HG03097 (cell line): ENCODE measurements around the gene KIZ.

ENCODE experiments used
- ATAC-seq: cut with Tn5 transposase; IDR thresholded peaks from one replicate; pipeline ENCODE4 v1.9.1; 2021; ENCODE audit not compliant: unreplicated experiment, low FRiP score

The KIZ gene

GRCh38 chr20:21133917-21134622 is 8.2 kb downstream of the KIZ start:
- no peak for ATAC-seq

- no peak for ATAC-seq
Measured at GRCh38 chr20:21134883-21135493, 9.1 kb downstream of the KIZ start.

DNA sequence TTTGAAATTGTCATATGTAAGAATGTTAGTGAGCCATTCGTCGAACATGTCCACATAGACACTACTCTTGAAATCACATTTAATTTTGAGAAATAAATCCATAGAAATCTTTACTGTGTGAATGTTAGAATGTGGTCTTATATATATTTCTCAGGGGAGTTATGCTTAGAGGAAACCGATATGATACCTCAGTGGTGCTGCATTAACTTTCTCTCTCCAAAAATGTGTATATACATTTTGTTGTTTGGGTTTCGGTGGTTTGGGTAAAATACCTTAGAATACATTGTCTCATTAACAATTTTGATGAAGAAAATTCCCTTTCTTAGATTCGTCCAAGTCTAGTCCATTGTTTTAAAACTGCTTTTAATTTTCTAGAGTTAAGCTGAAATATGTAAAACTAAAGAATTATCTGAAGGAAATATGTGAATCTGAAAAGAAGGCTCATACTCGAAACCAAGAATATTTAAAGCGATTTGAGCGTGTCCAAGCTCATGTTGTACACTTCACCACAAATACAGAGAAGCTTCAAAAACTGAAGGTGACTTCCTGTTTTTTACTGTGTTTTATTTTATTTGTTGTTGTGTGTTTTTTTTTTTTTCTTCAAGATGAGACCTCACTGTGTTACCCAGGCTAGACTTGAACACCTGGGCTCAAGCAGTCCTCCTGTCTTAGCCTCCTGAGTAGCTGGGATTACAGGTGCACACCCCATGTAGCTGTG is 10.3 kb downstream of the KIZ start:
- no peak for ATAC-seq

DNA sequence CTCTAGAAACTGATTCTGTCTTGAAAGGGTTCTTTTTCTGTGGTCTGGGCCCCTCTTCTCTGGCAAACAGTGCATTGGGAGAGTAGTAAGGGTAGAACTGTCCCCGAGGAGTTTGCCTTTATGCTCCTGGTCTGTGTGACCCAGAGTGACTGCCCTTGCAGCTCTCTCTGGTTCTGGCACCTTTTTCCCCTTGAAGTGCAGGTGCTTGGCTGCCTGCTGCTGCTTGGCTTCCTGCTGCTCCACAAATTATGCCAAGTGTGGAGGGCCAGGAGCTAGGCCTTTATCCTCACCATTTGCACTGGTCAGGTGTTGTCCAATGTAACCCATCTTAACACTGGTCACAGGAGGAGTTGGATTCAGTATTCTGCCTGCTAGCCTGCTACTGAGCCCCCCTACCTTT is 11.2 kb downstream of the KIZ start:
- ATAC-seq: no peak

- ATAC-seq: no peak
Measured at GRCh38 chr20:21139881-21140566, 14.1 kb downstream of the KIZ start.

DNA sequence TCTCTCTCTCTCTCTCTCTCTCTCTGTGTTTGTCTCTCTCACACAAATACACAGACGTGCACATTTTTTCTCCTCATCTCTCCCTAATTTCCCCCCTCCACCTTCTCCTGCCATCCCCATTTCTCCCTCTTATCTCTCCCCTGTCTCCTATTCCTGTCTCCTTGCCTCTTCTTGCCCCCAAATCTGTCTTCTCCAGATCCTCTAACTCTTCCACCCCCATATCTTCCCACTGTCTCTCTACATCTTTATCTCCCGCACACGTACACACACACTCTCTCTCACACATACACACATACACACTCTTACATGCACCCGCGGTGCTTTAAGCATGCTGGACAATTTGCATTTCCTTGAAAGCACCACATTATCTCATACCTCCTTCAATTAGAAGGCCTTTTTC is 15.9 kb downstream of the KIZ start:
- no peak for ATAC-seq

DNA sequence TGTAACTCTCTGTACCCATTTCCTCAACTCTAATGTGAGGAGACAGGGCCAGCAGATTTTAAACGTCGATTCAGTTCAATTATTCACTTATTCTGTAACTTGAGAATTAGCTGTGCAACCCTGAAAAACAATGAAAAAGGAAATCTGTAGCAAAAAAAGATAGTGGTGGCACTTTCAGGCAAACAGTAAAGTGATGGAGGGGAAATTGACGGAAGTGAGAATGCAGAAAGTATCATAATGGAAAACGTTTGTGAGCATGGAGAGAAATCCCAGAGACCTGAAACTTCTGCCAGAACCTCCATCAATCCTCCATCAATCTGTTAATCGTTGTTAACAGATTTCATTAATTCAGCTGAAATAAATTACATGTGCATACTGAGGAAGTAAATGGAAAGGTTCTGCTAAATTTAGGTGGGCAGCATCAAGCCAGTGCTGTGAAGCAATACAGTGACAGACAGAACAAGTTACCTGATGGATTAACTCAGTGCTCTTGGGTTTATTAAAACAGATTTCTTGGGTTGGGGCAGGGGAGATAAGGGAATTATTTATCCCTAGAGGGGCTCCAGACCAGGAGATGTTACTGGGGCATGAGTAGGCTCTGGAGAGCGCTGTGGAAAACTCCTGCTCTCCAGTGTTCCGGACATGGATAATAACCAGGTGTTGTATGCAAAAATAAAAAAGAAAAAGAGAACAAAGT is 17.5 kb downstream of the KIZ start:
- no peak for ATAC-seq

DNA sequence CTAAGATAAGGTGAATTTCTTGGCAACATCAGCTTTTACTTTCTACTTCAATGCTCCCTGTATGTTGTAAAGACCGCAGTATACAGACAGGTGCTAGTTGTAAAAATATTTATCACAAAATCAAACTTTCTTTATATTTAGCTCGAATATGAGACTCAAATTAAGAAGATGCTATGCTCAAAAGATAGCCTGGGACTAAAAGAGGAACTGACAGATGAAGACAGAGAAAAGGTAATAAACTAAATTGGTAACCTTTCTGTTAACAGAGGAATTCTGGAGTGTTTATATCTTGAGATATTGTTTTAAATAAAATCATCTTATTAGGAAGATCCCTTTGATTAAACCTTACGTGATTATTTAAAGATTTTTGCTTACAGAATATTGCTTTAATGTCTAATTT is 19.5 kb downstream of the KIZ start:
- ATAC-seq: no peak

DNA sequence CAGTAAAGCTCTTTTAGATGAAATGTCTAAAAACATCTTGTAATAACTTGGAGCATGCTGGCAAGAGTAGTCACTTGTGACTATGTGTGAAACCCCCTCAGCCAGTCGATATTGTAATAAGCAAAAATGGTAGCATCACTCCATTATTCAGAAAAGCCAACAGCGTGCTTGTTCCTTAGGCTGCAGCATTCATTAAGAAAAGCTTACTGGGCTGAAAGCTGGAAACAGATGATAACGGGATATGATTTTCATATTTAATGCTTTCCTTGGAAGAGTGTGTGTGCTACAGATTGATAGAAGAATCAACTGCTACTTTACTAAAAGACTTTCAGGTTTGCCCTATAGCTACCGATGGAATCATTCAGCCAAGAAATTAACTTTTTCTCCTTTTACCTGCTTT is 20.3 kb downstream of the KIZ start:
- no peak for ATAC-seq

DNA sequence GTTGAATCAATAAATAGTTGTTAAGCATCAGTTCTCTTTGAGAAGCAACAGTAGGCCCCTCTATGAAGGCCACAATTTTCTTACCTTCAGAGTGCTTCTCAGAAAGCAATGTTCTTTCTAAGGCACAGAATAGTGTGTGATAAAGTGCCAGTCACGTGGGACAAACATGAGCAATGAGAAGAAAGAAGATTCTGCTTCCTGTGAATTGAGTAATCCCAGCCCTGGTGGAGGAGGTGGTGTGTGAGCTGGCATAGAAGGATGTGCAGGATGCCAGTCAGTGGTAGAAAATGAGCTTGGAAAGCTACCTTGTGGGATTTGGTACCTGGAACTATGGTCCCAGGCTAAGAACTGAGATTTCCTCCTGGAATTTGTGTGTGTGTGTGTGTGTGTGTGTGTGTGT is 21.7 kb downstream of the KIZ start:
- ATAC-seq: no peak

GRCh38 chr20:21149344-21149743 is 23.5 kb downstream of the KIZ start:
- ATAC-seq: no peak

- no peak for ATAC-seq
Measured at GRCh38 chr20:21151791-21152190, 25.9 kb downstream of the KIZ start.

DNA sequence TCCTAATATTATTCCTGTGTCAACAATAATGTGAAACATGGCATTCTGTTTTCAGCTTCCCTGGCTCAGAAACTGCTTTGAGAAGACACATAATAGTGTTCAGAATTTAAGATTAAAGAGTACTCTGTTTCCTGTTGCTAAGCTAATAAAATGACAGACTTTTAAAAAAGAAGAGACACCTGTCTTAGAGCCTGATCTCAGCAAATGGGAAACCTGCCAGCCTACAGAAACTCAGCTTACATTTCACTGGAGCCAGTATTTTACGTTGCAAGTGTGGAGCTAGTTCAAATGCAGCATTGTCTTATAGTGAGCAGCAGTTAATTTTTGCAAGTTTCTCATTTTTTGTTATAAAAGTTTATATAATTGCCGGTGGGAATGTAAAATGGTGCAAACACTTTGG is 28.8 kb downstream of the KIZ start:
- no peak for ATAC-seq

GRCh38 chr20:21155268-21155667 is 29.4 kb downstream of the KIZ start:
- no peak for ATAC-seq

- no peak for ATAC-seq
Measured at GRCh38 chr20:21156266-21156665, 30.4 kb downstream of the KIZ start.

- ATAC-seq: no peak
Measured at GRCh38 chr20:21157006-21157405, 31.1 kb downstream of the KIZ start.

GRCh38 chr20:21159658-21160380 is 33.9 kb downstream of the KIZ start:
- ATAC-seq: no peak

- ATAC-seq: no peak
Measured at GRCh38 chr20:21161926-21162325, 36.0 kb downstream of the KIZ start.

GRCh38 chr20:21162631-21163030 is 36.7 kb downstream of the KIZ start:
- ATAC-seq: no peak

DNA sequence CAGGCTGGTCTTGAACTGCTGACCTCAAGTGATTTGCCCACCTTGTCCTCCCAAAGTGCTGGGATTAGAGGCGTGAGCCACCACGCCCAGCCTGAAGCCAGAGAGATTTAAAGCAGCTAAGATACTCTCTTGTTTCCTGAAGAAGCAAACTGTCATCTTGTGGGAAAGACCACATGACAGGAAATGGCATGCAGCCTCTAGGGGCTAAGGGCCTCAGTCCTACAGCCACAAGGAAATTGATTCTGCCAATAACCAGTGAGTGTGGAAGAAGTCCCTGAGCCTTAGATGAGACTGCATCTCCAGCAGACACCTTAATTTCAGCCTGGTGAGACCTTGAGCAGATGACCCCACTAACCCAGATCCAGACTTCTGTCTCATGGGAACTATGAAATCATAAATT is 40.9 kb downstream of the KIZ start:
- ATAC-seq: no peak
